SK-N-SH (cell line): ENCODE results near the gene HMGN2. TPM values are rescaled to one million over a fixed set of nuclear protein-coding genes. Genes with fewer than 3 reads are reported as not detected.

Experiments
- CTCF ChIA-PET: fragments of 300-600, 350-600 bp; formaldehyde crosslinking; extraction: SDS; loops from one replicate; lab custom pipeline; 2021; lab: Yijun Ruan, JAX
- POLR2A ChIA-PET: fragments of 350-600 bp; sonication (Branson Sonifier 250); formaldehyde crosslinking; extraction: SDS; loops from one replicate; lab custom pipeline; 2020; ENCODE audit warnings: antibody characterized with exemption, inconsistent platforms; lab: Yijun Ruan, JAX
- DNase-seq: peaks from one replicate; pipeline ENCODE4 v3.0.0; 2012
- H2AFZ ChIP-seq: fragments of 200-600 bp; sonication (generic); 2 replicates; pipeline ENCODE4 v1.8.1; 2016; ENCODE audit warnings: antibody characterized with exemption, mild to moderate bottlenecking, low read depth
- H3F3A ChIP-seq: fragments of 200-600 bp; sonication (generic); replicated peaks from 2 replicates; pipeline ENCODE3; 2016; ENCODE audit warnings: antibody characterized with exemption, mild to moderate bottlenecking; ENCODE audit not compliant: insufficient read depth
- H3K27ac ChIP-seq, 2 experiments: fragments of 200-500 bp in 1 of 2; fragments of 200-600 bp in 1 of 2; sonication (Bioruptor generic) in 1 of 2; sonication (generic), shearing (Covaris generic) in 1 of 2; 2 replicates each; pipeline versions ENCODE4 v1.5.1 to v1.6.1; 2014 to 2016; ENCODE audit warnings: low read depth in 2 of 2, inconsistent platforms in 1 of 2, low read length in 1 of 2, mild to moderate bottlenecking in 1 of 2, mixed read lengths in 1 of 2
- H3K27me3 ChIP-seq: fragments of 200-600 bp; sonication (generic), shearing (Covaris generic); 2 replicates; pipeline ENCODE4 v1.6.1; 2016; ENCODE audit warnings: mixed run types; ENCODE audit not compliant: insufficient read depth
- H3K36me3 ChIP-seq, 2 experiments: fragments of 200-500 bp in 1 of 2; fragments of 200-600 bp in 1 of 2; sonication (Bioruptor generic) in 1 of 2; sonication (generic) in 1 of 2; replicated peaks in 1 of 2; 2 replicates each; pipeline versions ENCODE3 to v1.5.1; 2014 to 2016; ENCODE audit warnings: low read length in 1 of 2, mild to moderate bottlenecking in 1 of 2; ENCODE audit not compliant: insufficient read depth in 2 of 2, control insufficient read depth in 1 of 2
- H3K4me1 ChIP-seq, 2 experiments: fragments of 200-500 bp in 1 of 2; fragments of 200-600 bp in 1 of 2; sonication (Bioruptor generic) in 1 of 2; sonication (generic), shearing (Covaris generic) in 1 of 2; 2 replicates each; pipeline versions ENCODE4 v1.5.1 to v1.6.1; 2014 to 2016; ENCODE audit warnings: low read depth in 1 of 2, low read length in 1 of 2, mixed run types in 1 of 2; ENCODE audit not compliant: insufficient read depth in 2 of 2, control insufficient read depth in 1 of 2
- H3K4me2 ChIP-seq: fragments of 200-600 bp; sonication (generic), shearing (Covaris generic); 2 replicates; pipeline ENCODE4 v1.6.1; 2017; ENCODE audit warnings: mixed run types
- H3K4me3 ChIP-seq, 2 experiments: fragments of 200-500 bp in 1 of 2; fragments of 200-600 bp in 1 of 2; sonication (Bioruptor generic) in 1 of 2; sonication (generic), shearing (Covaris generic) in 1 of 2; 2 replicates each; pipeline versions ENCODE4 v1.5.1 to v1.8.1; 2014 to 2016; ENCODE audit warnings: low read depth in 2 of 2, inconsistent platforms in 1 of 2, low read length in 1 of 2, mild to moderate bottlenecking in 1 of 2, mixed read lengths in 1 of 2, moderate library complexity in 1 of 2
- H3K79me2 ChIP-seq: fragments of 200-600 bp; sonication (generic); 2 replicates; pipeline ENCODE4 v1.8.1; 2017; ENCODE audit warnings: mild to moderate bottlenecking; ENCODE audit not compliant: insufficient read depth
- H3K9ac ChIP-seq: fragments of 200-600 bp; sonication (generic); 2 replicates; pipeline ENCODE4 v1.6.1; 2017; ENCODE audit warnings: mixed run types
- H3K9me2 ChIP-seq: fragments of 200-600 bp; sonication (generic); 2 replicates; pipeline ENCODE4 v1.6.1; 2017; ENCODE audit warnings: mixed run types
- H3K9me3 ChIP-seq: fragments of 200-600 bp; sonication (generic); 2 replicates; pipeline ENCODE4 v1.6.1; 2017; ENCODE audit warnings: mixed run types, mild to moderate bottlenecking, moderate library complexity
- H4K20me1 ChIP-seq: fragments of 200-600 bp; sonication (generic); 2 replicates; pipeline ENCODE4 v1.6.1; 2017; ENCODE audit warnings: mild to moderate bottlenecking, mixed run types; ENCODE audit not compliant: insufficient read depth
- CHD2 ChIP-seq: fragments of 150-350 bp; IDR thresholded peaks from 2 replicates; pipeline ENCODE4 v1.6.1; 2018; ENCODE audit warnings: low read length; ENCODE audit not compliant: partially characterized antibody
- EP300 ChIP-seq, 2 experiments: IDR thresholded peaks; 2 replicates each; pipeline versions ENCODE4 v1.4.0 to v1.6.1; 2012; ENCODE audit warnings: borderline replicate concordance in 1 of 2, low read depth in 1 of 2, low read length in 1 of 2
- JUND ChIP-seq: IDR thresholded peaks from 2 replicates; pipeline ENCODE4 v1.4.0; 2012
- MEF2A ChIP-seq: IDR thresholded peaks from 2 replicates; pipeline ENCODE4 v1.4.0; 2012; ENCODE audit warnings: low read depth, borderline replicate concordance
- MXI1 ChIP-seq: IDR thresholded peaks from 2 replicates; pipeline ENCODE4 v1.6.1; 2012; ENCODE audit warnings: mild to moderate bottlenecking, low read depth, low read length, improper control_type of control experiment
- NRF1 ChIP-seq: IDR thresholded peaks from 2 replicates; pipeline ENCODE4 v1.6.1; 2012; ENCODE audit warnings: low read depth, mild to moderate bottlenecking, low read length
- RCOR1 ChIP-seq: fragments of 150-350 bp; IDR thresholded peaks from 2 replicates; pipeline ENCODE4 v1.6.1; 2017; ENCODE audit warnings: antibody characterized with exemption, low read length
- SMC3 ChIP-seq: IDR thresholded peaks from 2 replicates; pipeline ENCODE4 v1.6.1; 2012; ENCODE audit warnings: low read depth, low read length, improper control_type of control experiment
- TCF12 ChIP-seq: IDR thresholded peaks from 2 replicates; pipeline ENCODE4 v1.4.0; 2012
- YY1 ChIP-seq: IDR thresholded peaks from 2 replicates; pipeline ENCODE4 v1.4.0; 2012; ENCODE audit warnings: low read depth, mild to moderate bottlenecking
- WGBS: methylation state at CpG from one replicate; pipeline ENCODE4 v1.1.6; 2017; ENCODE audit warnings: low lambda C conversion rate; 5-methylcytosine and 5-hydroxymethylcytosine counted together
- polyA plus RNA-seq, 3 experiments: library from polyadenylated mRNA; depleted of rRNA; stranded (reverse); fragments of >200 nt; gene quantifications; 2 replicates each; pipeline ENCODE4 v1.2.3, GENCODE V29; 2012
- TF ChIP-seq, protein P1 (sequence below): fragments of 200-600 bp; sonication (generic); IDR thresholded peaks from 2 replicates; pipeline ENCODE4 v1.6.1; 2017; ENCODE audit warnings: antibody characterized with exemption, mild to moderate bottlenecking, moderate library complexity
- TF ChIP-seq, protein P2 (sequence below): fragments of 150-350 bp; IDR thresholded peaks from 2 replicates; pipeline ENCODE4 v1.6.1; 2017; ENCODE audit warnings: antibody characterized with exemption, low read length, low read depth, borderline replicate concordance
- TF ChIP-seq, protein P3 (sequence below): fragments of 150-350 bp; IDR thresholded peaks from 2 replicates; pipeline ENCODE4 v1.6.1; 2016; ENCODE audit warnings: mild to moderate bottlenecking, low read depth, low read length
- TF ChIP-seq, protein P4 (sequence below): IDR thresholded peaks from 2 replicates; pipeline ENCODE4; 2012
- TF ChIP-seq, protein P5 (sequence below): IDR thresholded peaks from 2 replicates; pipeline ENCODE4 v1.4.0; 2012; ENCODE audit warnings: low read depth

HMGN2 gene
- polyA plus RNA-seq, 1 of the 3 experiments (the other 2 are of a cell fraction): 644 TPM

DNA sequence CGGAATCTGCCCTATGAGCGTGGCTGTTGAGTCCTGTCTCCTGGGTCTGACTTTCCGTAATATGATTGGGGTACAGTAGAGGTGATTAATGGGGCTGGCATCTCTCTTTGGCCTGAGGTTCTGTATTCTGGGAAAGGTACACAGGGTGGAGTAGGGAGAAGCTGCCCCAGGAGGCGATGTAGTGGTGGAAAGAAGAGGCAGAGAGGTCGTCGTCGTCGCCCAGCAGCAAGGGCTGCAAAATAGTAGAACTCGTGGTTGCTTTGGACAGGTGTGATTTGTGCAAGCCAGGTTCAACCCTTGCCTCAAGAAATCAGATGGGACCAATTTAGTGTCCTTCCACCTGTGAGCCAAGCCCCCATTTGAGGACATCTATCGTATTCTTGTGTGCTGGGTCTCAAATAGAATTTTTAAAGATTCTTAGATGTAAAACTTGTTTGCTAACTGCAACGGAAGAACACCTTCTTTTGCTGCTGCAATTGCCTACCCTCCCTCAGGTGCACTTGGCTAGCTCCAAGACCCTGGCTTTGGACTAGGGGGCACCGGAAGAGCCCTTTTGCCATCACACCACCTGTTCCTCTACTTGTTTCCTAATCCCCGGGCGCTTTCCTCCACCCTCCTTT, 1.3 kb upstream of the HMGN2 start:
- peaks cover 32% of the 10 kb centered on the region for H4K20me1 ChIP-seq
- H3K36me3 ChIP-seq: peaks cover 39 to 57% of the 10 kb centered on the region in 2 experiments
- POLR2A ChIA-PET: interaction anchor here (0.7 to 2.6 kb wide), 9 partner anchors 11 to 415 kb away, joined by 3 to 16 read pairs (median 3); partner anchors contain the start of genes DHDDS and SH3BGRL3
- H3K9me2 ChIP-seq: no peaks in the 10 kb centered on the region
- H3K9ac ChIP-seq: no peak overlapping the region
- H3K4me3 ChIP-seq: peak overlapping the region; percentile 94 to 95
- no peak overlapping the region for H2AFZ ChIP-seq
- H3K79me2 ChIP-seq: peaks cover 25% of the 10 kb centered on the region
- no peak for DNase-seq
- H3K27me3 ChIP-seq: no peaks in the 10 kb centered on the region
- CTCF ChIA-PET: interaction anchor here (0.9 to 2.0 kb wide), 10 partner anchors 10 to 221 kb away, joined by 3 to 7 read pairs (median 4); no protein-coding TSS in a partner anchor
- H3F3A ChIP-seq: peaks cover 35% of the 10 kb centered on the region
- peaks cover 6 to 26% of the 10 kb centered on the region in 2 experiments; a peak in 3 of 4 replicates for H3K4me1 ChIP-seq
- no peaks in the 10 kb centered on the region for H3K9me3 ChIP-seq
- whole genome bisulfite sequencing: 61% methylated on average over 13 of the region's 14 CpGs
- peak overlapping the region; percentile 82 for H3K4me2 ChIP-seq
- TF ChIP-seq, protein P1, sequence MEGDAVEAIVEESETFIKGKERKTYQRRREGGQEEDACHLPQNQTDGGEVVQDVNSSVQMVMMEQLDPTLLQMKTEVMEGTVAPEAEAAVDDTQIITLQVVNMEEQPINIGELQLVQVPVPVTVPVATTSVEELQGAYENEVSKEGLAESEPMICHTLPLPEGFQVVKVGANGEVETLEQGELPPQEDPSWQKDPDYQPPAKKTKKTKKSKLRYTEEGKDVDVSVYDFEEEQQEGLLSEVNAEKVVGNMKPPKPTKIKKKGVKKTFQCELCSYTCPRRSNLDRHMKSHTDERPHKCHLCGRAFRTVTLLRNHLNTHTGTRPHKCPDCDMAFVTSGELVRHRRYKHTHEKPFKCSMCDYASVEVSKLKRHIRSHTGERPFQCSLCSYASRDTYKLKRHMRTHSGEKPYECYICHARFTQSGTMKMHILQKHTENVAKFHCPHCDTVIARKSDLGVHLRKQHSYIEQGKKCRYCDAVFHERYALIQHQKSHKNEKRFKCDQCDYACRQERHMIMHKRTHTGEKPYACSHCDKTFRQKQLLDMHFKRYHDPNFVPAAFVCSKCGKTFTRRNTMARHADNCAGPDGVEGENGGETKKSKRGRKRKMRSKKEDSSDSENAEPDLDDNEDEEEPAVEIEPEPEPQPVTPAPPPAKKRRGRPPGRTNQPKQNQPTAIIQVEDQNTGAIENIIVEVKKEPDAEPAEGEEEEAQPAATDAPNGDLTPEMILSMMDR: no peak
- no peak for TF ChIP-seq MXI1
- TF ChIP-seq CHD2: no peak
- TF ChIP-seq SMC3: no peak
- no peak for TF ChIP-seq RCOR1
- TF ChIP-seq, protein P2, sequence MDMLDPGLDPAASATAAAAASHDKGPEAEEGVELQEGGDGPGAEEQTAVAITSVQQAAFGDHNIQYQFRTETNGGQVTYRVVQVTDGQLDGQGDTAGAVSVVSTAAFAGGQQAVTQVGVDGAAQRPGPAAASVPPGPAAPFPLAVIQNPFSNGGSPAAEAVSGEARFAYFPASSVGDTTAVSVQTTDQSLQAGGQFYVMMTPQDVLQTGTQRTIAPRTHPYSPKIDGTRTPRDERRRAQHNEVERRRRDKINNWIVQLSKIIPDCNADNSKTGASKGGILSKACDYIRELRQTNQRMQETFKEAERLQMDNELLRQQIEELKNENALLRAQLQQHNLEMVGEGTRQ: no peak
- TF ChIP-seq EP300 (IDR thresholded peaks at IDR 0.05; ENCODE audit: borderline replicate concordance in 1 of 2, low read depth in 1 of 2, low read length in 1 of 2): no peak
- TF ChIP-seq MEF2A: no peak
- TF ChIP-seq, protein P3, sequence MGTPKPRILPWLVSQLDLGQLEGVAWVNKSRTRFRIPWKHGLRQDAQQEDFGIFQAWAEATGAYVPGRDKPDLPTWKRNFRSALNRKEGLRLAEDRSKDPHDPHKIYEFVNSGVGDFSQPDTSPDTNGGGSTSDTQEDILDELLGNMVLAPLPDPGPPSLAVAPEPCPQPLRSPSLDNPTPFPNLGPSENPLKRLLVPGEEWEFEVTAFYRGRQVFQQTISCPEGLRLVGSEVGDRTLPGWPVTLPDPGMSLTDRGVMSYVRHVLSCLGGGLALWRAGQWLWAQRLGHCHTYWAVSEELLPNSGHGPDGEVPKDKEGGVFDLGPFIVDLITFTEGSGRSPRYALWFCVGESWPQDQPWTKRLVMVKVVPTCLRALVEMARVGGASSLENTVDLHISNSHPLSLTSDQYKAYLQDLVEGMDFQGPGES: no peak
- TF ChIP-seq, protein P4, sequence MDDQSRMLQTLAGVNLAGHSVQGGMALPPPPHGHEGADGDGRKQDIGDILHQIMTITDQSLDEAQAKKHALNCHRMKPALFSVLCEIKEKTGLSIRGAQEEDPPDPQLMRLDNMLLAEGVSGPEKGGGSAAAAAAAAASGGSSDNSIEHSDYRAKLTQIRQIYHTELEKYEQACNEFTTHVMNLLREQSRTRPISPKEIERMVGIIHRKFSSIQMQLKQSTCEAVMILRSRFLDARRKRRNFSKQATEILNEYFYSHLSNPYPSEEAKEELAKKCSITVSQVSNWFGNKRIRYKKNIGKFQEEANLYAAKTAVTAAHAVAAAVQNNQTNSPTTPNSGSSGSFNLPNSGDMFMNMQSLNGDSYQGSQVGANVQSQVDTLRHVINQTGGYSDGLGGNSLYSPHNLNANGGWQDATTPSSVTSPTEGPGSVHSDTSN: no peak
- no peak for TF ChIP-seq TCF12
- TF ChIP-seq YY1: no peak
- TF ChIP-seq JUND: no peak
- TF ChIP-seq NRF1: no peak
- TF ChIP-seq, protein P5, sequence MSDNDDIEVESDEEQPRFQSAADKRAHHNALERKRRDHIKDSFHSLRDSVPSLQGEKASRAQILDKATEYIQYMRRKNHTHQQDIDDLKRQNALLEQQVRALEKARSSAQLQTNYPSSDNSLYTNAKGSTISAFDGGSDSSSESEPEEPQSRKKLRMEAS: no peak
- peak overlapping the region in 1 of 2 experiments; percentile 98; a peak in 3 of 4 replicates for H3K27ac ChIP-seq
